ENCODE results near the gene KHDRBS1.

DNA sequence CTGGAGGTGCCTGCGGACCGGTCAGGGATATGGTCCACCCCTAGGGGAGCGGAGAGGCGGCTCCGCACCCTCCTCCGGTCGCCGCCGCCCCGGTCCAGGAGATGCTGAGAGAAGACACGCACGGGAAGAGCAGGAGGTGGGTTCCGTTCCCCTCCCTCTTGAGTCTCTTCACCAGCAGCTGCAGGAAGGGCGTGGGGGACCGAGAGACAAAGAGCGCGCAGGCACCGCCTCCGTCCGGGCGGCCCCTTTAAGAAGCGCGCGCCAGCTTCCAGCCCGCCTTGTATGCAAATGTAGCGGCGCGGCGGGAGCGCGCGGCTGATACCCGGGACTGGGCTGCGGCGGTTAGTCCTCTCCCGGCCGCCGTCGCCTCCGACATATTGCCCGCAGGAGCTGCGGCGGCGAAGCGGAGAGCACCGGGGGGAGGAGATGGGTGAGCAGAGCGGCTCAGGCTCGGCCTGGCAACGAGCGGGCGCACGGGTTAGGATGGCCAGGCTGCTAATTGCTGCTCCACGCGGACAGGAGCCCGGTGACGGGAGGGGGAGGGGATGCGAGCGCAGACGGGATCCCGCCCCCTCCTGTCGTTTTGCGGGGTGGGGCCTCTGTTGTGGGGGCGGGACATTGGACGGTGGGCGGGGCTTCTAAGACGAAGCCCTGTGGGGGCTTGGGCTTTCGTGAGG, 59.1 kb downstream of the KHDRBS1 start, which contains the start of gene TMEM39B:
- TF ChIP-seq, protein P1, sequence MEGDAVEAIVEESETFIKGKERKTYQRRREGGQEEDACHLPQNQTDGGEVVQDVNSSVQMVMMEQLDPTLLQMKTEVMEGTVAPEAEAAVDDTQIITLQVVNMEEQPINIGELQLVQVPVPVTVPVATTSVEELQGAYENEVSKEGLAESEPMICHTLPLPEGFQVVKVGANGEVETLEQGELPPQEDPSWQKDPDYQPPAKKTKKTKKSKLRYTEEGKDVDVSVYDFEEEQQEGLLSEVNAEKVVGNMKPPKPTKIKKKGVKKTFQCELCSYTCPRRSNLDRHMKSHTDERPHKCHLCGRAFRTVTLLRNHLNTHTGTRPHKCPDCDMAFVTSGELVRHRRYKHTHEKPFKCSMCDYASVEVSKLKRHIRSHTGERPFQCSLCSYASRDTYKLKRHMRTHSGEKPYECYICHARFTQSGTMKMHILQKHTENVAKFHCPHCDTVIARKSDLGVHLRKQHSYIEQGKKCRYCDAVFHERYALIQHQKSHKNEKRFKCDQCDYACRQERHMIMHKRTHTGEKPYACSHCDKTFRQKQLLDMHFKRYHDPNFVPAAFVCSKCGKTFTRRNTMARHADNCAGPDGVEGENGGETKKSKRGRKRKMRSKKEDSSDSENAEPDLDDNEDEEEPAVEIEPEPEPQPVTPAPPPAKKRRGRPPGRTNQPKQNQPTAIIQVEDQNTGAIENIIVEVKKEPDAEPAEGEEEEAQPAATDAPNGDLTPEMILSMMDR (conservative IDR thresholded peaks at IDR 0.05; ENCODE audit: low read length): no peak
- TF ChIP-seq EZH2phosphoT487 (IDR thresholded peaks at IDR 0.05; ENCODE audit: borderline replicate concordance): no peak

Data from Loucy (cell line).